A549 (cell line): ENCODE measurements around the gene RASA1.

Source experiments
- CHD2 ChIP-seq: fragments of 150-350 bp; IDR thresholded peaks from 2 replicates; pipeline ENCODE4 v1.6.1; 2014; ENCODE audit warnings: low read length; ENCODE audit not compliant: partially characterized antibody
- ESRRA ChIP-seq: fragments of 150-350 bp; IDR thresholded peaks from 2 replicates; pipeline ENCODE4 v1.6.1; 2014; ENCODE audit warnings: mild to moderate bottlenecking, low read length, borderline replicate concordance
- FOSL2 ChIP-seq, 2 experiments: fragments of 450-650 bp in 1 of 2; fragments of >200 bp in 1 of 2; sonication (Bioruptor Twin) in 1 of 2; formaldehyde crosslinking; IDR thresholded peaks; 2 replicates each; pipeline versions ENCODE4 v1.5.0 to v1.6.1; 2016 to 2020; ENCODE audit warnings: mild to moderate bottlenecking in 1 of 2, moderate library complexity in 1 of 2
- JUN ChIP-seq, 2 experiments: fragments of >200 bp; sonication (Bioruptor Twin); formaldehyde crosslinking; IDR thresholded peaks; 2 replicates in 1 of 2; 3 replicates in 1 of 2; pipeline ENCODE4 v1.6.1; 2016 to 2017
- POLR2A ChIP-seq: IDR thresholded peaks from 2 replicates; pipeline ENCODE4 v1.6.1; 2012; ENCODE audit warnings: mild to moderate bottlenecking, low read length
- RAD21 ChIP-seq, 2 experiments: fragments of >200 bp in 1 of 2; sonication (Bioruptor Twin) in 1 of 2; formaldehyde crosslinking in 1 of 2; IDR thresholded peaks in 1 of 2; conservative IDR thresholded peaks in 1 of 2; 2 replicates in 1 of 2; 3 replicates in 1 of 2; pipeline ENCODE4 v1.6.1; 2012 to 2018; ENCODE audit warnings: inconsistent platforms in 1 of 2
- RARB ChIP-seq: fragments of 250-450 bp; sonication (Bioruptor Pico); IDR thresholded peaks from 2 replicates; pipeline ENCODE4 v1.8.0; 2021; ENCODE audit warnings: mild to moderate bottlenecking, moderate library complexity
- REST ChIP-seq: fragments of 200-600 bp; sonication (generic); IDR thresholded peaks from 2 replicates; pipeline ENCODE4 v1.6.1; 2016; ENCODE audit warnings: antibody characterized with exemption, mild to moderate bottlenecking, moderate library complexity
- TF ChIP-seq, protein P1 (sequence below): fragments of >200 bp; sonication (Bioruptor Twin); formaldehyde crosslinking; IDR thresholded peaks from 3 replicates; pipeline ENCODE4 v1.5.1; 2016
- TF ChIP-seq, protein P2 (sequence below): fragments of 450-650 bp; IDR thresholded peaks from 2 replicates; pipeline ENCODE4 v1.6.1; 2014; ENCODE audit warnings: antibody characterized with exemption
- TF ChIP-seq, protein P3 (sequence below): IDR thresholded peaks from 2 replicates; pipeline ENCODE4 v1.6.1; 2012; ENCODE audit warnings: low read depth, borderline replicate concordance

GRCh38 chr5:87260604-87261192 lies 7.0 kb upstream of the RASA1 start:
- TF ChIP-seq, protein P1, sequence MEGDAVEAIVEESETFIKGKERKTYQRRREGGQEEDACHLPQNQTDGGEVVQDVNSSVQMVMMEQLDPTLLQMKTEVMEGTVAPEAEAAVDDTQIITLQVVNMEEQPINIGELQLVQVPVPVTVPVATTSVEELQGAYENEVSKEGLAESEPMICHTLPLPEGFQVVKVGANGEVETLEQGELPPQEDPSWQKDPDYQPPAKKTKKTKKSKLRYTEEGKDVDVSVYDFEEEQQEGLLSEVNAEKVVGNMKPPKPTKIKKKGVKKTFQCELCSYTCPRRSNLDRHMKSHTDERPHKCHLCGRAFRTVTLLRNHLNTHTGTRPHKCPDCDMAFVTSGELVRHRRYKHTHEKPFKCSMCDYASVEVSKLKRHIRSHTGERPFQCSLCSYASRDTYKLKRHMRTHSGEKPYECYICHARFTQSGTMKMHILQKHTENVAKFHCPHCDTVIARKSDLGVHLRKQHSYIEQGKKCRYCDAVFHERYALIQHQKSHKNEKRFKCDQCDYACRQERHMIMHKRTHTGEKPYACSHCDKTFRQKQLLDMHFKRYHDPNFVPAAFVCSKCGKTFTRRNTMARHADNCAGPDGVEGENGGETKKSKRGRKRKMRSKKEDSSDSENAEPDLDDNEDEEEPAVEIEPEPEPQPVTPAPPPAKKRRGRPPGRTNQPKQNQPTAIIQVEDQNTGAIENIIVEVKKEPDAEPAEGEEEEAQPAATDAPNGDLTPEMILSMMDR: no peak
- TF ChIP-seq, protein P2, sequence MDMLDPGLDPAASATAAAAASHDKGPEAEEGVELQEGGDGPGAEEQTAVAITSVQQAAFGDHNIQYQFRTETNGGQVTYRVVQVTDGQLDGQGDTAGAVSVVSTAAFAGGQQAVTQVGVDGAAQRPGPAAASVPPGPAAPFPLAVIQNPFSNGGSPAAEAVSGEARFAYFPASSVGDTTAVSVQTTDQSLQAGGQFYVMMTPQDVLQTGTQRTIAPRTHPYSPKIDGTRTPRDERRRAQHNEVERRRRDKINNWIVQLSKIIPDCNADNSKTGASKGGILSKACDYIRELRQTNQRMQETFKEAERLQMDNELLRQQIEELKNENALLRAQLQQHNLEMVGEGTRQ: no peak
- TF ChIP-seq FOSL2 (IDR thresholded peaks at IDR 0.05) (no peak), FOSL2 (CRISPR knock-in tag; IDR thresholded peaks at IDR 0.05) (no peak), CHD2 (no peak), RARB (CRISPR knock-in tag) (no peak), JUN (IDR thresholded peaks at IDR 0.05) (no peak), REST (no peak), POLR2A (no peak), RAD21 (conservative IDR thresholded peaks at IDR 0.05 in 1 of 2, IDR thresholded peaks at IDR 0.05 in 1 of 2) (no peak), ESRRA (no peak)
- TF ChIP-seq, protein P3, sequence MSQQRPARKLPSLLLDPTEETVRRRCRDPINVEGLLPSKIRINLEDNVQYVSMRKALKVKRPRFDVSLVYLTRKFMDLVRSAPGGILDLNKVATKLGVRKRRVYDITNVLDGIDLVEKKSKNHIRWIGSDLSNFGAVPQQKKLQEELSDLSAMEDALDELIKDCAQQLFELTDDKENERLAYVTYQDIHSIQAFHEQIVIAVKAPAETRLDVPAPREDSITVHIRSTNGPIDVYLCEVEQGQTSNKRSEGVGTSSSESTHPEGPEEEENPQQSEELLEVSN: no peak
